H1 (cell line): ENCODE data around the gene ZRANB2. TPM values are rescaled to one million over a fixed set of nuclear protein-coding genes. Genes with fewer than 3 reads are reported as not detected.

Experiments
- CTCF ChIA-PET: fragments of 300-600 bp; sonication (Branson Sonifier 250); formaldehyde crosslinking; loops from one replicate; lab custom pipeline; 2021; ENCODE audit not compliant: partially characterized antibody; lab: Charles Lee
- POLR2A ChIA-PET: fragments of 300-600 bp; sonication (Branson Sonifier 250); formaldehyde crosslinking; loops from one replicate; lab custom pipeline; 2021; ENCODE audit warnings: inconsistent platforms; ENCODE audit not compliant: partially characterized antibody; lab: Charles Lee
- DNase-seq, 2 experiments: peaks; one replicate each; pipeline versions ENCODE4 v3.0.0 to v3.0.0-alpha.2; 2010 to 2022; ENCODE audit warnings: low spot score in 2 of 2, low read depth in 1 of 2, mixed read lengths in 1 of 2
- FAIRE-seq: peaks from 2 replicates; lab custom pipeline; 2011; peaks lifted over from hg19 to GRCh38; lab: Jason Lieb, UNC
- H2AFZ ChIP-seq: 2 replicates; pipeline ENCODE4 v1.8.1; 2012; ENCODE audit warnings: low read length, inconsistent platforms
- H2AK5ac ChIP-seq: 2 replicates; pipeline ENCODE4 v1.6.1; 2013; ENCODE audit warnings: low read depth, low read length
- H2BK120ac ChIP-seq: replicated peaks from 2 replicates; pipeline ENCODE3; 2013; ENCODE audit warnings: low read depth, low read length, inconsistent platforms
- H2BK12ac ChIP-seq: 2 replicates; pipeline ENCODE4 v1.6.1; 2013; ENCODE audit warnings: low read depth, low read length
- H2BK15ac ChIP-seq: 2 replicates; pipeline ENCODE4 v1.6.1; 2013; ENCODE audit warnings: low read length
- H2BK20ac ChIP-seq: 2 replicates; pipeline ENCODE4 v1.6.1; 2013; ENCODE audit warnings: low read length
- H2BK5ac ChIP-seq: 2 replicates; pipeline ENCODE4 v1.6.1; 2013; ENCODE audit warnings: low read depth, low read length
- H3K14ac ChIP-seq: 2 replicates; pipeline ENCODE4 v1.6.1; 2013; ENCODE audit warnings: inconsistent platforms; ENCODE audit not compliant: insufficient read length
- H3K18ac ChIP-seq: 2 replicates; pipeline ENCODE4 v1.6.1; 2013; ENCODE audit warnings: low read length; ENCODE audit errors: extremely low read depth
- H3K23ac ChIP-seq: 2 replicates; pipeline ENCODE4 v1.6.1; 2013; ENCODE audit warnings: inconsistent platforms; ENCODE audit not compliant: insufficient read length
- H3K23me2 ChIP-seq: 2 replicates; pipeline ENCODE4 v1.6.1; 2013; ENCODE audit warnings: low read depth, low read length
- H3K27ac ChIP-seq: 2 replicates; pipeline ENCODE4 v1.6.1; 2011; ENCODE audit warnings: low read depth, low read length, inconsistent platforms
- H3K27me3 ChIP-seq, 4 experiments: replicated peaks in 1 of 4; 1 replicate in 1 of 4; 2 replicates in 3 of 4; pipeline versions ENCODE4 v1.6.1 to v1.8.1; 2011 to 2013; ENCODE audit warnings: low read length in 3 of 4, mild to moderate bottlenecking in 3 of 4, inconsistent platforms in 2 of 4, mixed read lengths in 2 of 4, moderate library complexity in 1 of 4; ENCODE audit not compliant: control insufficient read depth in 3 of 4, insufficient read depth in 3 of 4; ENCODE audit errors: extremely low read depth in 1 of 4
- H3K36me3 ChIP-seq, 4 experiments: 2 replicates each; pipeline versions ENCODE4 v1.6.1 to v1.8.1; 2011 to 2013; ENCODE audit warnings: mild to moderate bottlenecking in 4 of 4, low read length in 3 of 4, moderate library complexity in 2 of 4, control low read depth in 1 of 4, inconsistent platforms in 1 of 4; ENCODE audit not compliant: insufficient read depth in 4 of 4, control insufficient read depth in 2 of 4
- H3K4ac ChIP-seq: replicated peaks from 2 replicates; pipeline ENCODE3; 2013; ENCODE audit warnings: low read length, low read depth, mixed read lengths, inconsistent platforms; ENCODE audit not compliant: insufficient read length
- H3K4me1 ChIP-seq, 4 experiments: replicated peaks in 1 of 4; 1 replicate in 1 of 4; 2 replicates in 3 of 4; pipeline versions ENCODE4 v1.6.1 to v1.8.1; 2011 to 2013; ENCODE audit warnings: low read length in 3 of 4, inconsistent platforms in 2 of 4, mixed read lengths in 1 of 4; ENCODE audit not compliant: insufficient read depth in 4 of 4, control insufficient read depth in 3 of 4
- H3K4me2 ChIP-seq, 2 experiments: 2 replicates each; pipeline versions ENCODE4 v1.6.1 to v1.8.1; 2011 to 2013; ENCODE audit warnings: low read depth in 2 of 2, low read length in 2 of 2, control low read depth in 1 of 2, inconsistent platforms in 1 of 2, mild to moderate bottlenecking in 1 of 2; ENCODE audit not compliant: insufficient read depth in 1 of 2
- H3K4me3 ChIP-seq, 4 experiments: fragments of 200-600, 300-600 bp in 1 of 4; sonication (generic), shearing (Covaris generic), sonication (Bioruptor Twin) in 1 of 4; 2 replicates each; pipeline versions ENCODE4 v1.5.1 to v1.8.1; 2011 to 2016; ENCODE audit warnings: low read length in 4 of 4, low read depth in 3 of 4, control low read depth in 2 of 4, inconsistent platforms in 2 of 4, mild to moderate bottlenecking in 2 of 4, mixed read lengths in 1 of 4, moderate library complexity in 1 of 4; ENCODE audit not compliant: insufficient read depth in 2 of 4; ENCODE audit errors: extremely low read depth in 1 of 4
- H3K56ac ChIP-seq: replicated peaks from 2 replicates; pipeline ENCODE3; 2013; ENCODE audit warnings: low read depth, mild to moderate bottlenecking, mixed read lengths, low read length, inconsistent platforms; ENCODE audit not compliant: insufficient read length
- H3K79me1 ChIP-seq: 2 replicates; pipeline ENCODE4 v1.6.1; 2013; ENCODE audit warnings: low read depth, low read length, control low read depth
- H3K79me2 ChIP-seq, 2 experiments: 2 replicates each; pipeline versions ENCODE4 v1.6.1 to v1.8.1; 2012 to 2013; ENCODE audit warnings: low read length in 2 of 2, mild to moderate bottlenecking in 2 of 2, inconsistent platforms in 1 of 2; ENCODE audit not compliant: insufficient read depth in 2 of 2, control insufficient read depth in 1 of 2
- H3K9ac ChIP-seq, 4 experiments: replicated peaks in 1 of 4; 1 replicate in 1 of 4; 2 replicates in 3 of 4; pipeline versions ENCODE4 v1.6.1 to v1.8.1; 2011 to 2013; ENCODE audit warnings: low read depth in 3 of 4, low read length in 3 of 4, control low read depth in 2 of 4, mild to moderate bottlenecking in 2 of 4, moderate library complexity in 2 of 4, inconsistent platforms in 1 of 4; ENCODE audit errors: extremely low read depth in 1 of 4
- H3K9me3 ChIP-seq, 2 experiments: 2 replicates each; pipeline versions ENCODE4 v1.6.1 to v1.8.1; 2012 to 2013; ENCODE audit warnings: mild to moderate bottlenecking in 2 of 2, moderate library complexity in 2 of 2, control low read depth in 1 of 2, inconsistent platforms in 1 of 2, low read depth in 1 of 2, low read length in 1 of 2, mixed read lengths in 1 of 2; ENCODE audit not compliant: insufficient read depth in 2 of 2
- H4K20me1 ChIP-seq, 2 experiments: replicated peaks in 1 of 2; 2 replicates each; pipeline versions ENCODE3 to v1.8.1; 2011 to 2013; ENCODE audit warnings: inconsistent platforms in 2 of 2, low read length in 2 of 2, mild to moderate bottlenecking in 1 of 2; ENCODE audit not compliant: insufficient read depth in 2 of 2, control insufficient read depth in 1 of 2
- H4K5ac ChIP-seq: 2 replicates; pipeline ENCODE4 v1.6.1; 2013; ENCODE audit warnings: low read length, low read depth, mixed read lengths, inconsistent platforms; ENCODE audit not compliant: insufficient read length
- H4K8ac ChIP-seq: 2 replicates; pipeline ENCODE4 v1.8.0; 2013; ENCODE audit warnings: mild to moderate bottlenecking, moderate library complexity, low read length, inconsistent platforms; ENCODE audit not compliant: insufficient read depth; ENCODE audit errors: extremely low read depth
- H4K91ac ChIP-seq: replicated peaks from 2 replicates; pipeline ENCODE3; 2013; ENCODE audit warnings: low read length, mixed read lengths, inconsistent platforms; ENCODE audit not compliant: insufficient read length
- EGR1 ChIP-seq: IDR thresholded peaks from 2 replicates; pipeline ENCODE4 v1.6.1; 2011; ENCODE audit warnings: low read depth, low read length, borderline replicate concordance
- KDM1A ChIP-seq: fragments of 200-600, 300-600 bp; sonication (generic); IDR thresholded peaks from 2 replicates; pipeline ENCODE4 v1.7.1; 2016; ENCODE audit warnings: mild to moderate bottlenecking, low read length, borderline replicate concordance
- KDM4A ChIP-seq: IDR thresholded peaks from one replicate; pipeline ENCODE4 v1.7.1; 2012; ENCODE audit warnings: low read depth, mild to moderate bottlenecking, moderate library complexity, low read length, inconsistent platforms; ENCODE audit not compliant: severe bottlenecking
- SAP30 ChIP-seq: fragments of 300-600 bp; sonication (generic); IDR thresholded peaks from 2 replicates; pipeline ENCODE4 v1.7.1; 2012; ENCODE audit warnings: low read length, moderate library complexity, mild to moderate bottlenecking, inconsistent platforms; ENCODE audit not compliant: insufficient read depth, insufficient replicate concordance
- SIN3A ChIP-seq, 2 experiments: IDR thresholded peaks in 1 of 2; conservative IDR thresholded peaks in 1 of 2; 2 replicates each; pipeline ENCODE4 v1.6.1; 2011 to 2012; ENCODE audit warnings: low read length in 2 of 2, improper control_type of control experiment in 1 of 2, low read depth in 1 of 2, mild to moderate bottlenecking in 1 of 2
- SP1 ChIP-seq: IDR thresholded peaks from 2 replicates; pipeline ENCODE4 v1.6.1; 2011; ENCODE audit warnings: low read depth, low read length
- SP2 ChIP-seq: IDR thresholded peaks from 2 replicates; pipeline ENCODE4 v1.6.1; 2012; ENCODE audit warnings: mild to moderate bottlenecking, low read length, inconsistent platforms
- SRF ChIP-seq: IDR thresholded peaks from 2 replicates; pipeline ENCODE4 v1.6.1; 2011; ENCODE audit warnings: mild to moderate bottlenecking, low read depth, low read length, moderate library complexity
- WGBS, 2 experiments: shearing (Covaris generic) in 1 of 2; methylation state at CpG; one replicate each; pipeline versions ENCODE4 v1.1.6 to v1.1.7; 2013 to 2015; ENCODE audit warnings: low lambda C conversion rate in 2 of 2, mixed read lengths in 2 of 2, inconsistent platforms in 1 of 2, low coverage in 1 of 2, missing lambda C conversion rate in 1 of 2; ENCODE audit not compliant: insufficient replicate concordance in 2 of 2, insufficient coverage in 1 of 2, insufficient read length in 1 of 2; ENCODE audit errors: extremely low coverage in 1 of 2, missing lambda C conversion rate in 1 of 2; 5-methylcytosine and 5-hydroxymethylcytosine counted together
- polyA plus RNA-seq, 7 experiments: library from polyadenylated mRNA; depleted of rRNA in 3 of 7; stranded (reverse) in 5 of 7; unstranded in 2 of 7; fragments of >200 nt in 5 of 7; fragments of 200-250 nt in 2 of 7; gene quantifications; 1 replicate in 5 of 7; 2 replicates in 1 of 7; 4 replicates in 1 of 7; pipeline versions ENCODE4 v1.2.1 to v1.2.3, GENCODE V29; 2011 to 2013; ENCODE audit warnings: missing spikeins in 2 of 7, mixed read lengths in 2 of 7
- total RNA-seq: library from RNA; stranded (reverse); fragmentation: NEBNext Ultra II Directional; extraction: Animal tissue kit (Norgen Biotek cat#: 25700); gene quantifications from 2 replicates; pipeline ENCODE4 v1.2.1, GENCODE V29; 2021

The ZRANB2 gene
- total and polyA plus RNA-seq, 2 of the 8 experiments (the other 6 are each of a cell fraction or from before 2014, with no cell fraction given), result 35.8 to 103 TPM

GRCh38 chr1:71015745-71016144 is 65.1 kb downstream of the ZRANB2 start:
- no peaks in the 10 kb centered on the region for H3K36me3 ChIP-seq
- H3K9me3 ChIP-seq, result no peaks in the 10 kb centered on the region
- no peak overlapping the region for H2BK12ac ChIP-seq
- no peak overlapping the region for H3K18ac ChIP-seq
- no peak overlapping the region for H3K4ac ChIP-seq
- H3K4me2 ChIP-seq, result no peak overlapping the region
- FAIRE-seq (no peak), DNase-seq (no peak)
- no peak overlapping the region for H2BK20ac ChIP-seq
- no peak overlapping the region for H3K27ac ChIP-seq
- no peak overlapping the region for H3K14ac ChIP-seq
- no peak overlapping the region for H3K23ac ChIP-seq
- POLR2A ChIA-PET, result no interaction called here
- H2BK5ac ChIP-seq, result no peak overlapping the region
- H3K27me3 ChIP-seq, result no peaks in the 10 kb centered on the region
- TF ChIP-seq KDM4A (no peak), SRF (no peak), SP1 (no peak), SIN3A (conservative IDR thresholded peaks at IDR 0.05 in 1 of 2, IDR thresholded peaks at IDR 0.05 in 1 of 2; ENCODE audit: low read depth in 1 of 2, low read length in 2 of 2) (no peak), SP2 (no peak), SAP30 (no peak), KDM1A (no peak), EGR1 (no peak)
- H4K5ac ChIP-seq, result no peak overlapping the region
- no peak overlapping the region for H3K56ac ChIP-seq
- no peak overlapping the region for H2AK5ac ChIP-seq
- WGBS, 2 experiments, result 86% methylated on average over 5 of the region's 5 CpGs; no CpG with 5 or more reads in 1 of the 2 experiments
- H3K4me1 ChIP-seq, result no peaks in the 10 kb centered on the region
- no peak overlapping the region for H2BK15ac ChIP-seq
- H3K79me2 ChIP-seq, result no peaks in the 10 kb centered on the region
- H3K23me2 ChIP-seq, result no peaks in the 10 kb centered on the region; the same call in 1 of the 2 replicates
- no peak overlapping the region for H2BK120ac ChIP-seq
- CTCF ChIA-PET, result interaction anchor here (0.6 to 1.4 kb wide), 4 partner anchors 13 to 294 kb away, joined by 3 to 4 read pairs (median 3); no protein-coding TSS in a partner anchor
- no peaks in the 10 kb centered on the region for H3K79me1 ChIP-seq
- no peaks in the 10 kb centered on the region for H4K20me1 ChIP-seq
- no peak overlapping the region for H3K4me3 ChIP-seq
- H4K91ac ChIP-seq, result no peak overlapping the region
- no peak overlapping the region for H4K8ac ChIP-seq
- H2AFZ ChIP-seq, result no peak overlapping the region
- H3K9ac ChIP-seq, result no peak overlapping the region
